ENCODE results near the gene TCHP.
"Not testable (repeated sequence)": the region's sequence is repeated elsewhere in the genome, so short reads cannot be mapped to it uniquely, and the experiment has no call there.

The TCHP gene

DNA sequence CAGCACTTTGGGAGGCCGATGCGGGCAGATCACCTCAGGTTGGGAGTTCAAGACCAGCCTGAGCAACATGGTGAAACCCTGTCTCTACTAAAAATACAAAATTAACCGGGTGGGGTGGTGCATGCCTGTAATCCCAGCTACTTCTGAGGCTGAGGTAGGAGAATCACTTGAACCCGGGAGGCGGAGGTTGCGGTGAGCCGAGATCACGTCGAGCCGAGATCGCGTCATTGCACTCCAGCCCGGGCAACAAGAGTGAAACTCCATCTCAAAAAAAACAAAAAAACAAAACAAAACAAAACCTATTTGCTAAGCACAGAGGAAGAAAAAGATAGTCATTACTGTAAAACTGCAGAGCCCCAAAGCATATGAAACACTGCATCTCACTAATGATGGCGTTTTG lies 29.3 kb downstream of the TCHP start:
- H3K27ac ChIP-seq (ENCODE audit: low read depth, low read length); H3K9me3 ChIP-seq (ENCODE audit: control insufficient read depth in 5 of 5, low read length in 5 of 5); H3K27me3 ChIP-seq (ENCODE audit: control insufficient read depth in 5 of 5, insufficient read depth in 4 of 5, low read length in 5 of 5); H3K9ac ChIP-seq (ENCODE audit: low read length in 5 of 5); H3K4me3 ChIP-seq (ENCODE audit: low read depth in 1 of 5, low read length in 5 of 5): not testable (repeated sequence)
- H3K4me1 ChIP-seq (ENCODE audit: control insufficient read depth in 5 of 5, insufficient read depth in 5 of 5, low read length in 5 of 5) = peaks cover 0 to 11% (median 5%) of the 10 kb centered on the region in 5 donors
- H3K36me3 ChIP-seq (ENCODE audit: control insufficient read depth in 5 of 5, insufficient read depth in 5 of 5, low read length in 5 of 5) = peaks cover 12 to 74% (median 53%) of the 10 kb centered on the region in 5 donors

DNA sequence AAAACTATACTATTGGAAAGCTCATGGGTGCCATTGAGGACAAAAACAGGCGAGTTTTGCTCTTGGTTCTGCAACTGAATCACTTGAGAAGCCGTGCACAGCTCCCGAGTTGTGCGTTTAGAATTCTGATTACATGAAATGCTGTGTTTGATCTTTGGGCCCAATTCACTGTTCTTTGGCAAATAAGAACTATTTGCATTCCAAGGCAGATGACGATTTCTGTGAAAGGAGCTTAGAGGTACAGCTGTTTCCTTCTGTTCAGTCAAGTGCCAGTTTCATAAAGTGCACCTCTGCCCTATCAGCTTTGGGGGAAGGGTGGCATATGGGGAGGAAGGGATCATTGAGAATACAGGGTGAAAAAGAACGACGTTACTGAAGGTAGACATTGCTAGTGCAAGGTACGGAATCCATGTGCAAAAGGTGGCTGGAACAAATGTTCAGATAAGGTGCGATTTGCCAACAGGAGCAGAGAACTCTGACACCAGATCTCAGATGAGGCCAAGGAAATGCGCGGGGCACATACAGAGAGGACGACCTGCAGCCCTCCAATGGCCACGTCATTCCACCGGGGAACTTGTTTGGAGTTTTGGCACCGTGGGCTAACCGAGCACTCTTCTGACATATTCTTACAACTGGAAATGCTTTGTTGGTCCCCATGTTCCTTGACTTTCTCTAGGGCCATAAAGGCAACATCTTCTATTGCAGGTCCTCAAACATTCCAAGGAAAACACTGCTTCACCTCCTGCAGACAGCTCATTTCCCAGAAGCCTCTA lies 30.1 kb downstream of the TCHP start:
- Histone ChIP-seq H3K4me1 (ENCODE audit: control insufficient read depth in 5 of 5, insufficient read depth in 5 of 5, low read length in 5 of 5) (peaks cover 0 to 11% (median 5%) of the 10 kb centered on the region in 5 donors), H3K9me3 (ENCODE audit: control insufficient read depth in 5 of 5, low read length in 5 of 5) (no peaks in the 10 kb centered on the region), H3K9ac (ENCODE audit: low read length in 5 of 5) (no peak overlapping the region), H3K36me3 (ENCODE audit: control insufficient read depth in 5 of 5, insufficient read depth in 5 of 5, low read length in 5 of 5) (peaks cover 12 to 77% (median 53%) of the 10 kb centered on the region in 5 donors), H3K27ac (ENCODE audit: low read depth, low read length) (no peak overlapping the region), H3K4me3 (ENCODE audit: low read depth in 1 of 5, low read length in 5 of 5) (no peak overlapping the region), H3K27me3 (ENCODE audit: control insufficient read depth in 5 of 5, insufficient read depth in 4 of 5, low read length in 5 of 5) (no peaks in the 10 kb centered on the region)

DNA sequence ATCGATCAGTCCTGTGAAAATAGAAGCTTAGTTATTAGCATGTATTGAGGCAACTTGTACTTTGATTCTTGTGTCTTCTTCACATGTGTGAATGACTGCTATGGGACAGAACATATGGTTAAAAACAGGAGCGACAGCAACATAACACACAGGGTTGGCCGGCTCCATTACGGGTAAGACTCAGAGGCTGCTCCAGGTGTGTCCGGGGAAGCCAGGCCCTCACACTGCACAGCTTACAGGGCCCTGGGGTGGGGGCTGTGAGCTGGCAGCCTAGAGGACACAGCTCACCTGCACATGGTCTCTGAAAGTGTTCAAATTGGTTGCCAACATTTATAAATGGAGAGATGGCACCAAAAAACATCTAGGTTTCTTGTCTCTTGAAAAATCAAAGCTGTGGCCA lies 31.1 kb downstream of the TCHP start:
- no peaks in the 10 kb centered on the region for H3K27me3 ChIP-seq (ENCODE audit: control insufficient read depth in 5 of 5, insufficient read depth in 4 of 5, low read length in 5 of 5)
- H3K36me3 ChIP-seq (ENCODE audit: control insufficient read depth in 5 of 5, insufficient read depth in 5 of 5, low read length in 5 of 5) = peaks cover 12 to 82% (median 61%) of the 10 kb centered on the region in 5 donors
- H3K9me3 ChIP-seq (ENCODE audit: control insufficient read depth in 5 of 5, low read length in 5 of 5) = no peaks in the 10 kb centered on the region
- no peak overlapping the region for H3K27ac ChIP-seq (ENCODE audit: low read depth, low read length)
- peaks cover 0 to 11% (median 5%) of the 10 kb centered on the region in 5 donors for H3K4me1 ChIP-seq (ENCODE audit: control insufficient read depth in 5 of 5, insufficient read depth in 5 of 5, low read length in 5 of 5)
- H3K4me3 ChIP-seq (ENCODE audit: low read depth in 1 of 5, low read length in 5 of 5) = no peak overlapping the region
- no peak overlapping the region for H3K9ac ChIP-seq (ENCODE audit: low read length in 5 of 5)

DNA sequence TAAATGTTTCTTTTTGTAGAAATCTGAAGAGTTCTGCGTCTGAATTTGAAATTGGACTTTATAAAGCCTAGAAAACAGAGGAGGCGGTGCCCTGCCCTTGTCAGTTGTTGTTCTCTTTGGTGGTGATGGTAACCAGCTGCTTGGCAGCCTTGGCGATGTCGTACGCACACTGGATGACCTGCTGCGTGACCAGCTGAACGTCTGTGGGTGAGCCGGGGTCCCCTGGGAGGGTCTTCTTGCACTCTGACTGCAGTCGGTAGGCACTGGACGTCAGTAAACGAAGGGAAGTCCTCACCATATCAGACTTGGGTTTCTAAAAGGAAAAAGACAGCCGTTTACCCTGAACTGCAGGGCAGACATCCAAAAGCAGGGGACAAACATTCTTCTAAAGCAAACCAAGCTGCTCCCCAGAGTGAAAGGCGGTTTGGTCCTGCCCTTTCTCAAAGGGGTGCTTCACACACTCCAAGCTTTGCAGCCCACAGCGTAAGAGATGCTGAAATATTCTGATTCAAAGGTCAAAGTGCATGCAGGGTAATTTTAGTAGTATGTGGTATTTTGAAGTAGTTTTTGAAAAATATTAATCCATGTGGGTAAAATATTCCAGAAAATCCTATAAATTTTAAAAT lies 32.9 kb downstream of the TCHP start:
- peaks cover 21 to 92% (median 69%) of the 10 kb centered on the region in 5 donors for H3K36me3 ChIP-seq (ENCODE audit: control insufficient read depth in 5 of 5, insufficient read depth in 5 of 5, low read length in 5 of 5)

DNA sequence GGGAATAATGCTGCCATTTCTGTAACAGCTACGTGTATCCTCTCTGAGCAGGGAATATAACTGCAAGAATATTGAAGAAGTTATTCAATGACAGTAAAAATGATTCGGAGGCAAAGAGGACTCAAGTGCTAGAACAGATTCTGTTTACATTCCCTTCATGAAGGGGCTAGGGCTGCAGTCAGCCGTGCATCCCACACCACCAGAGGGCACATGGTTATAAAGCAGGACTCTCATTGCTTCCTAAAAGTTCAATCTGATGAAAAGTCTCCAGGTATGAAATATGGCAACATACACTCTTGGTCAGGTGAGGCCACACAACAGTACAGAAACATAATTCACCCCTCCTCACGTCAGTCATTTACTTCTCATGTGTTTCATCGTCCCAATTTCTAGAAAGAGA lies 34.0 kb downstream of the TCHP start:
- Histone ChIP-seq H3K4me3 (ENCODE audit: low read depth in 1 of 5, low read length in 5 of 5) (no peak overlapping the region), H3K27ac (ENCODE audit: low read depth, low read length) (no peak overlapping the region), H3K9ac (ENCODE audit: low read length in 5 of 5) (no peak overlapping the region), H3K9me3 (ENCODE audit: control insufficient read depth in 5 of 5, low read length in 5 of 5) (no peaks in the 10 kb centered on the region), H3K27me3 (ENCODE audit: control insufficient read depth in 5 of 5, insufficient read depth in 4 of 5, low read length in 5 of 5) (no peaks in the 10 kb centered on the region), H3K4me1 (ENCODE audit: control insufficient read depth in 5 of 5, insufficient read depth in 5 of 5, low read length in 5 of 5) (peaks cover 0 to 12% (median 6%) of the 10 kb centered on the region in 5 donors), H3K36me3 (ENCODE audit: control insufficient read depth in 5 of 5, insufficient read depth in 5 of 5, low read length in 5 of 5) (peaks cover 24 to 94% (median 77%) of the 10 kb centered on the region in 5 donors)

More for the DNA sequence above, 32.9 kb downstream of the TCHP start:
- Histone ChIP-seq H3K4me1 (ENCODE audit: control insufficient read depth in 5 of 5, insufficient read depth in 5 of 5, low read length in 5 of 5) (peaks cover 0 to 12% (median 6%) of the 10 kb centered on the region in 5 donors), H3K9ac (ENCODE audit: low read length in 5 of 5) (no peak overlapping the region), H3K4me3 (ENCODE audit: low read depth in 1 of 5, low read length in 5 of 5) (no peak overlapping the region), H3K27ac (ENCODE audit: low read depth, low read length) (no peak overlapping the region), H3K27me3 (ENCODE audit: control insufficient read depth in 5 of 5, insufficient read depth in 4 of 5, low read length in 5 of 5) (no peaks in the 10 kb centered on the region), H3K9me3 (ENCODE audit: control insufficient read depth in 5 of 5, low read length in 5 of 5) (no peaks in the 10 kb centered on the region)

DNA sequence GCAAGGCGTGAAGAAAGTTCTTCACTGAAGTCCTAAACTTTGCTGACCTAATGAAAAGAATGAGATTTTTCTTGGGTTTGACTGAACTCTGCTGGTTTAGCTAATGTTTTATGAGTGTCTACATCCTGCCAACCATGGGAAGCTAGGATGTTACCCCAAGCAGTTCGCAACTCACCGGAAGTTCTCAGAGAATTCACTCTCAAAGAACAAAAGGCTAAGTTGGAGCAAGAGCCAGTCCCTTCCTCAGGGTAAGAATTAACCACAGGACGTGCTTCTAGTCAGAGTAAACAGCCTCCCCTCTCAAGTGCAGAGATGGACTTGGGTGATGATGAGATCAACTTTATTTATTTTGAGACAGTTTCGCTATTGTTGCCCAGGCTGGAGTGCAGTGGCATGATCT lies 37.3 kb downstream of the TCHP start:
- Histone ChIP-seq H3K4me1 (ENCODE audit: control insufficient read depth in 5 of 5, insufficient read depth in 5 of 5, low read length in 5 of 5) (peaks cover 0 to 12% (median 0%) of the 10 kb centered on the region in 5 donors), H3K27me3 (ENCODE audit: control insufficient read depth in 5 of 5, insufficient read depth in 4 of 5, low read length in 5 of 5) (no peaks in the 10 kb centered on the region), H3K9me3 (ENCODE audit: control insufficient read depth in 5 of 5, low read length in 5 of 5) (no peaks in the 10 kb centered on the region), H3K36me3 (ENCODE audit: control insufficient read depth in 5 of 5, insufficient read depth in 5 of 5, low read length in 5 of 5) (peaks cover 15 to 78% (median 60%) of the 10 kb centered on the region in 5 donors), H3K4me3 (ENCODE audit: low read depth in 1 of 5, low read length in 5 of 5) (no peak overlapping the region), H3K9ac (ENCODE audit: low read length in 5 of 5) (no peak overlapping the region), H3K27ac (ENCODE audit: low read depth, low read length) (no peak overlapping the region)

DNA sequence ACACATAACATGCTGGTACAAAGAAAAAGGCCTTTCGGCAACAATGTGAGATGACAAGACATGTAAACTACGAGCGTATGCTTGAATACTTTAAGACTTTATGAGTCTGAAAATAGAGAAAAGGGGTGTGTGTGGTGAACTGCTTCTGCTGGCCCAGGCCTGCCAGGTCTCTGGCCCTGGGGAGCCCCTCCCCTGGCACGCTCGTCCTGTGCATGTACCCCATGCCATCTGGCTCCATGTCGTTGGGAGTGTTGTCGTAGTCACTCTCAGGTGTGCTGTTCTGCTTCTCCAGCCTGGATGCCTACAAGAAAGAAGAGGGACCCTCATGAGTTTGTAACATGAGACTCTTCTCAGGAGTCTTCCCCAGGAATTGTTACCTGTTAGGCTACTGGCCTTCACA lies 38.9 kb downstream of the TCHP start:
- no peaks in the 10 kb centered on the region for H3K27me3 ChIP-seq (ENCODE audit: control insufficient read depth in 5 of 5, insufficient read depth in 4 of 5, low read length in 5 of 5)
- H3K9me3 ChIP-seq (ENCODE audit: control insufficient read depth in 5 of 5, low read length in 5 of 5) = no peaks in the 10 kb centered on the region
- H3K36me3 ChIP-seq (ENCODE audit: control insufficient read depth in 5 of 5, insufficient read depth in 5 of 5, low read length in 5 of 5) = peaks cover 16 to 72% (median 47%) of the 10 kb centered on the region in 5 donors
- H3K4me1 ChIP-seq (ENCODE audit: control insufficient read depth in 5 of 5, insufficient read depth in 5 of 5, low read length in 5 of 5) = peaks cover 0 to 12% (median 0%) of the 10 kb centered on the region in 5 donors
- H3K9ac ChIP-seq (ENCODE audit: low read length in 5 of 5) = no peak overlapping the region
- H3K27ac ChIP-seq (ENCODE audit: low read depth, low read length) = no peak overlapping the region
- H3K4me3 ChIP-seq (ENCODE audit: low read depth in 1 of 5, low read length in 5 of 5) = no peak overlapping the region

DNA sequence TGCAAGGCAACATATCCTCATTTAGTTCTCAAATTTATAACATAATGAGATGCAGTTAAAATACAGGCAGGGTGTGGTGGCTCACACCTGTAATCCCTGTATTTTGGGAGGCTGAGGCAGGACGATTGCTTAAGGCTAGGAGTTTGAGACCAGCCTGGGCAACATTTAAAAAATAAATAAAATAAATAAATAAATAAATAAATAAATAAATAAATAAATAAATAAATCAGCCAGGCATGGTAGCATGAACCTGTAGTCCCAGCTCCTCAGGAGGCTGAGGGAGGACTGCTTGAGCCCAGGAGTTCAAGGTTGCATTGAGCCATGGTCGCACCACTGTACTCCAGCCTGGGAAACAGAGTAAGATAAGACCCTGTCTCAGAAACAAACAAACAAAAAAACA lies 39.4 kb downstream of the TCHP start:
- peaks cover 0 to 12% (median 0%) of the 10 kb centered on the region in 5 donors for H3K4me1 ChIP-seq (ENCODE audit: control insufficient read depth in 5 of 5, insufficient read depth in 5 of 5, low read length in 5 of 5)
- H3K9ac ChIP-seq (ENCODE audit: low read length in 5 of 5) = no peak overlapping the region
- no peaks in the 10 kb centered on the region for H3K27me3 ChIP-seq (ENCODE audit: control insufficient read depth in 5 of 5, insufficient read depth in 4 of 5, low read length in 5 of 5)
- H3K36me3 ChIP-seq (ENCODE audit: control insufficient read depth in 5 of 5, insufficient read depth in 5 of 5, low read length in 5 of 5) = peaks cover 19 to 72% (median 49%) of the 10 kb centered on the region in 5 donors
- H3K27ac ChIP-seq (ENCODE audit: low read depth, low read length) = no peak overlapping the region
- H3K4me3 ChIP-seq (ENCODE audit: low read depth in 1 of 5, low read length in 5 of 5) = no peak overlapping the region
- no peaks in the 10 kb centered on the region for H3K9me3 ChIP-seq (ENCODE audit: control insufficient read depth in 5 of 5, low read length in 5 of 5)

DNA sequence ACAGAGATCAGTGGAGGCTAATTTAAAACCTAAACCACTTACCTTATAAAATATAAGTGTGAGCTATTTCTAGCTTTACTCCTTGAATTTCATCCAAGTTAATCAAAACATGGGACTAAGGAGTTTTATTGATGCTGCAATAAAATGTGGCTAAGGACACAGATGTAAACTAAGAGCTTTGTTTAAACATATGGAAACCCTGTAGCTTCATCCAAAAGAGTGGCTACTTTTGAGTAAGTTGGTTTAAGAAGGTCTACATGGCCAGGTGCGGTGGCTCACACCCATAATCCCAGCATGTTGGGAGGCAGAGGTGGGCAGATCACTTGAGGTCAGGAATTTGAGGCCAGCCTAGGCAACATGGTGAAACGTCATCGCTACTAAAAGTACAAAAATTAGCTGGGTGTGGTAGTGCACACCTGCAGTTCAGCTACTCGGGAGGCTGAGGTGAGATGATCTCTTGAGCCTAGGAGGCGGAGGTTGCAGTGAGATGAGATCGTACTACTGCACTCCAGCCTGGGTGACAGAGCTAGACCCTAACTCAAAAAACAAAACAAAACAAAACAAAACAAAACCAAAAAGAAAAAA lies 40.4 kb downstream of the TCHP start:
- H3K27me3 ChIP-seq (ENCODE audit: control insufficient read depth in 5 of 5, insufficient read depth in 4 of 5, low read length in 5 of 5) = no peaks in the 10 kb centered on the region
- no peak overlapping the region for H3K27ac ChIP-seq (ENCODE audit: low read depth, low read length)
- H3K36me3 ChIP-seq (ENCODE audit: control insufficient read depth in 5 of 5, insufficient read depth in 5 of 5, low read length in 5 of 5) = peaks cover 19 to 72% (median 51%) of the 10 kb centered on the region in 5 donors
- peaks cover 0 to 19% (median 0%) of the 10 kb centered on the region in 5 donors for H3K4me1 ChIP-seq (ENCODE audit: control insufficient read depth in 5 of 5, insufficient read depth in 5 of 5, low read length in 5 of 5)
- no peak overlapping the region for H3K9ac ChIP-seq (ENCODE audit: low read length in 5 of 5)
- H3K4me3 ChIP-seq (ENCODE audit: low read depth in 1 of 5, low read length in 5 of 5) = no peak overlapping the region
- no peaks in the 10 kb centered on the region for H3K9me3 ChIP-seq (ENCODE audit: control insufficient read depth in 5 of 5, low read length in 5 of 5)

DNA sequence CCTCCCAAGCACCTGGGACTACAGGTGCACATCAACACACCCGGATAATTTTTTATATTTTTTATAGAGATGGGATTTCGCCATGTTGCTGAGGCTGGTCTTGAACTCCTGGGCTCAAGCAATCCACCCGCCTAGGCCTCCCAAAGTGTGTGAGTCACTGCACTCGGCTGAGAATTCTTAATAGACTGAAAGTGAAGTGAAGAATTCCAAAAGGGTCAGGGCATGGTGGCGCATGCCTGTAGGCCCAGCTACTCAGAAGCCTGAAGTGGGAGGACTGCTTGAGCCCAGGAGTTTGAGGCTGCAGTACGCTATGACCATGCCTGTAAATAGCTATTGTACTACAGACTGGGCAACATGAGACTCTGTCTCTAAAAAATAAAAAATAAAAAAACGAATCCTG lies 43.7 kb downstream of the TCHP start:
- H3K4me3 ChIP-seq (ENCODE audit: low read depth in 1 of 5, low read length in 5 of 5) = no peak overlapping the region
- H3K36me3 ChIP-seq (ENCODE audit: control insufficient read depth in 5 of 5, insufficient read depth in 5 of 5, low read length in 5 of 5) = peaks cover 8 to 56% (median 35%) of the 10 kb centered on the region in 5 donors

More for the DNA sequence above, 43.7 kb downstream of the TCHP start:
- no peak overlapping the region for H3K9ac ChIP-seq (ENCODE audit: low read length in 5 of 5)
- no peak overlapping the region for H3K27ac ChIP-seq (ENCODE audit: low read depth, low read length)
- H3K9me3 ChIP-seq (ENCODE audit: control insufficient read depth in 5 of 5, low read length in 5 of 5) = no peaks in the 10 kb centered on the region
- no peaks in the 10 kb centered on the region for H3K27me3 ChIP-seq (ENCODE audit: control insufficient read depth in 5 of 5, insufficient read depth in 4 of 5, low read length in 5 of 5)
- peaks cover 0 to 34% (median 24%) of the 10 kb centered on the region in 5 donors for H3K4me1 ChIP-seq (ENCODE audit: control insufficient read depth in 5 of 5, insufficient read depth in 5 of 5, low read length in 5 of 5)

Data from subcutaneous abdominal adipose tissue (tissue), 5 donors.